Liver (tissue), 9 donors: ENCODE measurements around the gene ADO. TPM values are rescaled to one million over a fixed set of nuclear protein-coding genes. Genes with fewer than 3 reads are reported as not detected.

Experiments used
- DNase-seq: peaks from one replicate; pipeline ENCODE4 v3.0.0-alpha.2; 2017; ENCODE audit warnings: low spot score
- H3K27ac ChIP-seq, 2 donors: one replicate each; pipeline ENCODE4 v1.7.0; 2013; ENCODE audit warnings: inconsistent platforms in 2 of 2, low read length in 2 of 2, control low read depth in 1 of 2, low read depth in 1 of 2, mild to moderate bottlenecking in 1 of 2
- H3K27me3 ChIP-seq, 4 donors: one replicate each; pipeline versions ENCODE4 v1.6.1 to v1.7.0; 2013; ENCODE audit warnings: low read length in 3 of 4, inconsistent platforms in 1 of 4, mild to moderate bottlenecking in 1 of 4, moderate library complexity in 1 of 4; ENCODE audit not compliant: control insufficient read depth in 4 of 4, insufficient read depth in 4 of 4
- H3K36me3 ChIP-seq, 4 donors: one replicate each; pipeline versions ENCODE4 v1.6.1 to v1.7.0; 2013; ENCODE audit warnings: low read length in 3 of 4, mild to moderate bottlenecking in 3 of 4, low read depth in 1 of 4, moderate library complexity in 1 of 4; ENCODE audit not compliant: control insufficient read depth in 4 of 4, insufficient read depth in 3 of 4
- H3K4me1 ChIP-seq, 4 donors: one replicate each; pipeline versions ENCODE4 v1.6.1 to v1.7.0; 2013; ENCODE audit warnings: low read length in 3 of 4, mild to moderate bottlenecking in 3 of 4, moderate library complexity in 1 of 4; ENCODE audit not compliant: control insufficient read depth in 4 of 4, insufficient read depth in 4 of 4
- H3K4me3 ChIP-seq, 3 donors: one replicate each; pipeline versions ENCODE4 v1.6.1 to v1.7.0; 2013; ENCODE audit warnings: low read length in 3 of 3, control low read depth in 1 of 3, low read depth in 1 of 3, mild to moderate bottlenecking in 1 of 3
- H3K9ac ChIP-seq, 2 donors: one replicate each; pipeline ENCODE4 v1.7.0; 2013; ENCODE audit warnings: low read length in 2 of 2, mild to moderate bottlenecking in 2 of 2, moderate library complexity in 2 of 2, control low read depth in 1 of 2, low read depth in 1 of 2
- H3K9me3 ChIP-seq, 4 donors: one replicate each; pipeline versions ENCODE4 v1.6.1 to v1.7.0; 2013; ENCODE audit warnings: low read length in 3 of 4; ENCODE audit not compliant: control insufficient read depth in 4 of 4
- EGR1 ChIP-seq, 2 donors: IDR thresholded peaks; 2 replicates each; pipeline ENCODE4 v1.6.1; 2016 to 2018; ENCODE audit warnings: antibody characterized with exemption in 2 of 2, low read depth in 2 of 2
- FOXA1 ChIP-seq: IDR thresholded peaks from 2 replicates; pipeline ENCODE4 v1.6.1; 2016; ENCODE audit warnings: antibody characterized with exemption
- FOXA2 ChIP-seq: IDR thresholded peaks from 2 replicates; pipeline ENCODE4 v1.6.1; 2016; ENCODE audit warnings: antibody characterized with exemption
- GABPA ChIP-seq, 2 donors: IDR thresholded peaks in 1 of 2; conservative IDR thresholded peaks in 1 of 2; 2 replicates each; pipeline ENCODE4 v1.6.1; 2016; ENCODE audit warnings: antibody characterized with exemption in 2 of 2, mild to moderate bottlenecking in 1 of 2, moderate library complexity in 1 of 2
- HNF4A ChIP-seq, 2 donors: conservative IDR thresholded peaks; 2 replicates each; pipeline ENCODE4 v1.6.1; 2016; ENCODE audit warnings: antibody characterized with exemption in 2 of 2, mild to moderate bottlenecking in 2 of 2
- HNF4G ChIP-seq: IDR thresholded peaks from 2 replicates; pipeline ENCODE4 v1.6.1; 2016; ENCODE audit warnings: antibody characterized with exemption
- JUND ChIP-seq, 2 donors: IDR thresholded peaks; 2 replicates each; pipeline ENCODE4 v1.6.1; 2016; ENCODE audit warnings: antibody characterized with exemption in 2 of 2
- NR2F2 ChIP-seq: IDR thresholded peaks from 2 replicates; pipeline ENCODE4 v1.6.1; 2016; ENCODE audit warnings: antibody characterized with exemption
- RAD21 ChIP-seq, 2 donors: IDR thresholded peaks; 2 replicates each; pipeline ENCODE4 v1.6.1; 2016; ENCODE audit warnings: antibody characterized with exemption in 2 of 2, mild to moderate bottlenecking in 2 of 2
- RXRA ChIP-seq, 2 donors: IDR thresholded peaks; 2 replicates each; pipeline ENCODE4 v1.6.1; 2017 to 2018; ENCODE audit warnings: antibody characterized with exemption in 2 of 2, mild to moderate bottlenecking in 1 of 2
- SP1 ChIP-seq: IDR thresholded peaks from 2 replicates; pipeline ENCODE4 v1.6.1; 2018; ENCODE audit warnings: antibody characterized with exemption, mild to moderate bottlenecking
- TAF1 ChIP-seq: conservative IDR thresholded peaks from 2 replicates; pipeline ENCODE4 v1.6.1; 2016; ENCODE audit warnings: antibody characterized with exemption, mild to moderate bottlenecking
- YY1 ChIP-seq: IDR thresholded peaks from 2 replicates; pipeline ENCODE4 v1.6.1; 2016; ENCODE audit warnings: antibody characterized with exemption, mild to moderate bottlenecking
- WGBS: extraction: QIAGEN DNeasy Blood & Tissue Kit; methylation state at CpG from one replicate; pipeline ENCODE4 v1.1.7; 2013; 5-methylcytosine and 5-hydroxymethylcytosine counted together
- polyA plus RNA-seq, 2 donors: library from polyadenylated mRNA; stranded (reverse) in 1 of 2; unstranded in 1 of 2; fragments of 200-250 nt in 1 of 2; fragments of >200 nt in 1 of 2; fragmentation: Nextera tagmentation in 1 of 2; extraction: Ambion mirVana in 1 of 2; gene quantifications; one replicate each; pipeline versions ENCODE4 v1.2.1 to v1.2.3, GENCODE V29; 2013 to 2015
- total RNA-seq, 2 donors: library from RNA; depleted of rRNA; stranded (reverse); fragments of >200 nt; gene quantifications; one replicate each; pipeline ENCODE4 v1.2.3, GENCODE V29; 2014
- TF ChIP-seq, protein P1 (sequence below): fragments of 150-350 bp; IDR thresholded peaks from 2 replicates; pipeline ENCODE4 v1.5.1; 2017; ENCODE audit warnings: improper control_type of control experiment, low read depth, low read length; ENCODE audit not compliant: missing input control
- TF ChIP-seq, protein P2 (sequence below): IDR thresholded peaks from 2 replicates; pipeline ENCODE4 v1.6.1; 2016; ENCODE audit warnings: antibody characterized with exemption, mild to moderate bottlenecking
- TF ChIP-seq, protein P3 (sequence below): IDR thresholded peaks from 2 replicates; pipeline ENCODE4 v1.6.1; 2016; ENCODE audit warnings: antibody characterized with exemption
- TF ChIP-seq, protein P4 (sequence below): IDR thresholded peaks from 2 replicates; pipeline ENCODE4 v1.6.1; 2016; ENCODE audit warnings: antibody characterized with exemption
- TF ChIP-seq, protein P5 (sequence below): IDR thresholded peaks from 2 replicates; pipeline ENCODE4 v1.6.1; 2016; ENCODE audit warnings: antibody characterized with exemption
- donor health status: healthy.
- donor health status: healthy.
- donor health status: healthy.
- donor health status: healthy.
- donor health status: healthy.

The ADO gene
- total and polyA plus RNA-seq, 4 donors = 1.4 to 6.7 (median 5.5) TPM

DNA sequence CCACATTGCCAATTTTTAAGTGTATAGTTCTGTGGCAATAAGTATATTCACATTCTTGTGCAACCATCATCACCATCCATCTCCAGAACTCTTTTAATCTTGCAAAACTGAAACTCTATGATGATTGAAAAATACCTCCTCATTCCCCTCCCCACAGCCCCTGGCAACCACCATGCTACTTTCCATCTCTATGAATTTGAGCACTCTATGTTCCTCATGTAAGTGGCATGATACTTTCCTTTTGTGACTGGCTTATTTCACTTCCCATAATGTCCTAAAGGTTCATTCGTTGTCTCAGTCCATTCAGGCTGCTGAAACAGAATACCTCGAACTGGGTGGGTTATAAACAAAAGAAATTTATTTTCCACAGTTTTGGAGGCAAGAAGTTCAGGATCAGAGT is 35.1 kb downstream of the ADO start:
- H3K36me3 ChIP-seq = no peaks in the 10 kb centered on the region
- no peak for DNase-seq
- H3K27ac ChIP-seq = no peak overlapping the region
- H3K27me3 ChIP-seq = no peaks in the 10 kb centered on the region
- no peak for TF ChIP-seq NR2F2
- TF ChIP-seq EGR1 (IDR thresholded peaks at IDR 0.05; ENCODE audit: low read depth in 2 of 2) = no peak
- no peak for TF ChIP-seq TAF1
- no peak for TF ChIP-seq GABPA (IDR thresholded peaks at IDR 0.05 in 1 of 2, conservative IDR thresholded peaks at IDR 0.05 in 1 of 2)
- TF ChIP-seq HNF4A (conservative IDR thresholded peaks at IDR 0.05) = no peak
- TF ChIP-seq JUND (IDR thresholded peaks at IDR 0.05) = no peak
- TF ChIP-seq SP1 = no peak
- TF ChIP-seq RAD21 (IDR thresholded peaks at IDR 0.05) = no peak
- no peak for TF ChIP-seq RXRA (IDR thresholded peaks at IDR 0.05)
- no peak for TF ChIP-seq FOXA2
- TF ChIP-seq, protein P1, sequence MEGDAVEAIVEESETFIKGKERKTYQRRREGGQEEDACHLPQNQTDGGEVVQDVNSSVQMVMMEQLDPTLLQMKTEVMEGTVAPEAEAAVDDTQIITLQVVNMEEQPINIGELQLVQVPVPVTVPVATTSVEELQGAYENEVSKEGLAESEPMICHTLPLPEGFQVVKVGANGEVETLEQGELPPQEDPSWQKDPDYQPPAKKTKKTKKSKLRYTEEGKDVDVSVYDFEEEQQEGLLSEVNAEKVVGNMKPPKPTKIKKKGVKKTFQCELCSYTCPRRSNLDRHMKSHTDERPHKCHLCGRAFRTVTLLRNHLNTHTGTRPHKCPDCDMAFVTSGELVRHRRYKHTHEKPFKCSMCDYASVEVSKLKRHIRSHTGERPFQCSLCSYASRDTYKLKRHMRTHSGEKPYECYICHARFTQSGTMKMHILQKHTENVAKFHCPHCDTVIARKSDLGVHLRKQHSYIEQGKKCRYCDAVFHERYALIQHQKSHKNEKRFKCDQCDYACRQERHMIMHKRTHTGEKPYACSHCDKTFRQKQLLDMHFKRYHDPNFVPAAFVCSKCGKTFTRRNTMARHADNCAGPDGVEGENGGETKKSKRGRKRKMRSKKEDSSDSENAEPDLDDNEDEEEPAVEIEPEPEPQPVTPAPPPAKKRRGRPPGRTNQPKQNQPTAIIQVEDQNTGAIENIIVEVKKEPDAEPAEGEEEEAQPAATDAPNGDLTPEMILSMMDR = no peak
- no peak for TF ChIP-seq YY1
- TF ChIP-seq, protein P2, sequence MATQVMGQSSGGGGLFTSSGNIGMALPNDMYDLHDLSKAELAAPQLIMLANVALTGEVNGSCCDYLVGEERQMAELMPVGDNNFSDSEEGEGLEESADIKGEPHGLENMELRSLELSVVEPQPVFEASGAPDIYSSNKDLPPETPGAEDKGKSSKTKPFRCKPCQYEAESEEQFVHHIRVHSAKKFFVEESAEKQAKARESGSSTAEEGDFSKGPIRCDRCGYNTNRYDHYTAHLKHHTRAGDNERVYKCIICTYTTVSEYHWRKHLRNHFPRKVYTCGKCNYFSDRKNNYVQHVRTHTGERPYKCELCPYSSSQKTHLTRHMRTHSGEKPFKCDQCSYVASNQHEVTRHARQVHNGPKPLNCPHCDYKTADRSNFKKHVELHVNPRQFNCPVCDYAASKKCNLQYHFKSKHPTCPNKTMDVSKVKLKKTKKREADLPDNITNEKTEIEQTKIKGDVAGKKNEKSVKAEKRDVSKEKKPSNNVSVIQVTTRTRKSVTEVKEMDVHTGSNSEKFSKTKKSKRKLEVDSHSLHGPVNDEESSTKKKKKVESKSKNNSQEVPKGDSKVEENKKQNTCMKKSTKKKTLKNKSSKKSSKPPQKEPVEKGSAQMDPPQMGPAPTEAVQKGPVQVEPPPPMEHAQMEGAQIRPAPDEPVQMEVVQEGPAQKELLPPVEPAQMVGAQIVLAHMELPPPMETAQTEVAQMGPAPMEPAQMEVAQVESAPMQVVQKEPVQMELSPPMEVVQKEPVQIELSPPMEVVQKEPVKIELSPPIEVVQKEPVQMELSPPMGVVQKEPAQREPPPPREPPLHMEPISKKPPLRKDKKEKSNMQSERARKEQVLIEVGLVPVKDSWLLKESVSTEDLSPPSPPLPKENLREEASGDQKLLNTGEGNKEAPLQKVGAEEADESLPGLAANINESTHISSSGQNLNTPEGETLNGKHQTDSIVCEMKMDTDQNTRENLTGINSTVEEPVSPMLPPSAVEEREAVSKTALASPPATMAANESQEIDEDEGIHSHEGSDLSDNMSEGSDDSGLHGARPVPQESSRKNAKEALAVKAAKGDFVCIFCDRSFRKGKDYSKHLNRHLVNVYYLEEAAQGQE = no peak
- TF ChIP-seq, protein P3, sequence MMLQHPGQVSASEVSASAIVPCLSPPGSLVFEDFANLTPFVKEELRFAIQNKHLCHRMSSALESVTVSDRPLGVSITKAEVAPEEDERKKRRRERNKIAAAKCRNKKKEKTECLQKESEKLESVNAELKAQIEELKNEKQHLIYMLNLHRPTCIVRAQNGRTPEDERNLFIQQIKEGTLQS = no peak
- no peak for TF ChIP-seq HNF4G
- TF ChIP-seq, protein P4, sequence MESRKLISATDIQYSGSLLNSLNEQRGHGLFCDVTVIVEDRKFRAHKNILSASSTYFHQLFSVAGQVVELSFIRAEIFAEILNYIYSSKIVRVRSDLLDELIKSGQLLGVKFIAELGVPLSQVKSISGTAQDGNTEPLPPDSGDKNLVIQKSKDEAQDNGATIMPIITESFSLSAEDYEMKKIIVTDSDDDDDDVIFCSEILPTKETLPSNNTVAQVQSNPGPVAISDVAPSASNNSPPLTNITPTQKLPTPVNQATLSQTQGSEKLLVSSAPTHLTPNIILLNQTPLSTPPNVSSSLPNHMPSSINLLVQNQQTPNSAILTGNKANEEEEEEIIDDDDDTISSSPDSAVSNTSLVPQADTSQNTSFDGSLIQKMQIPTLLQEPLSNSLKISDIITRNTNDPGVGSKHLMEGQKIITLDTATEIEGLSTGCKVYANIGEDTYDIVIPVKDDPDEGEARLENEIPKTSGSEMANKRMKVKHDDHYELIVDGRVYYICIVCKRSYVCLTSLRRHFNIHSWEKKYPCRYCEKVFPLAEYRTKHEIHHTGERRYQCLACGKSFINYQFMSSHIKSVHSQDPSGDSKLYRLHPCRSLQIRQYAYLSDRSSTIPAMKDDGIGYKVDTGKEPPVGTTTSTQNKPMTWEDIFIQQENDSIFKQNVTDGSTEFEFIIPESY = no peak
- TF ChIP-seq FOXA1 = no peak
- H3K9ac ChIP-seq = no peak overlapping the region
- H3K4me3 ChIP-seq = no peak overlapping the region
- H3K9me3 ChIP-seq = no peaks in the 10 kb centered on the region
- no peaks in the 10 kb centered on the region for H3K4me1 ChIP-seq
- 79% methylated on average over 2 of the region's 2 CpGs for WGBS

DNA sequence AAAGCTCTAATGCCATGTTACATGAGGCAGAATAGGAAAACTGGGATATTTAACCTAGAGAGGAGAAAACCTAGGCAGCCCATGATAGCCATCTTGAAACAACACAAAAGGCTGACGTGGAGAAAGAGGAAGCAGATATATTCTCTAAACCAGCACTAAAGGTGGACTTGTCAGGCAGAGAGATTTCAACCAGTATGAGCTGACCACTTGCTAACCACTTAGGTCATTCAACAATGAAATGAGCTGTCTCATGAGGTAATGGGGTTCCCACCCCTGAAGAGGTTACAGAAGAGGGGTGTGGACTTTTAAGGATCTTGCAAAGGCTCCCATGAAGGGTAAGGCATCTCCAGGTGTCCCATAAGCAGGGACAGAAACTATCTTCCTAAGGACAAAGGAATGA is 38.5 kb downstream of the ADO start:
- H3K27me3 ChIP-seq = no peaks in the 10 kb centered on the region
- H3K4me3 ChIP-seq = no peak overlapping the region
- H3K9ac ChIP-seq = no peak overlapping the region
- TF ChIP-seq HNF4G (no peak), HNF4A (conservative IDR thresholded peaks at IDR 0.05) (no peak), RXRA (IDR thresholded peaks at IDR 0.05) (no peak), FOXA2 (no peak), FOXA1 (no peak)
- TF ChIP-seq, protein P1 = no peak
- TF ChIP-seq, protein P3 = no peak
- TF ChIP-seq, protein P5, sequence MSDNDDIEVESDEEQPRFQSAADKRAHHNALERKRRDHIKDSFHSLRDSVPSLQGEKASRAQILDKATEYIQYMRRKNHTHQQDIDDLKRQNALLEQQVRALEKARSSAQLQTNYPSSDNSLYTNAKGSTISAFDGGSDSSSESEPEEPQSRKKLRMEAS = no peak
- TF ChIP-seq, protein P2 = no peak
- H3K9me3 ChIP-seq = peaks cover 6 to 11% (median 7%) of the 10 kb centered on the region in 4 donors
- H3K36me3 ChIP-seq = no peaks in the 10 kb centered on the region
- no peak for DNase-seq
- H3K27ac ChIP-seq = no peak overlapping the region
- H3K4me1 ChIP-seq = no peaks in the 10 kb centered on the region
- 30% methylated on average over 1 of the region's 1 CpG for WGBS
